Measurements from ENCODE around the gene COPG1.

DNA sequence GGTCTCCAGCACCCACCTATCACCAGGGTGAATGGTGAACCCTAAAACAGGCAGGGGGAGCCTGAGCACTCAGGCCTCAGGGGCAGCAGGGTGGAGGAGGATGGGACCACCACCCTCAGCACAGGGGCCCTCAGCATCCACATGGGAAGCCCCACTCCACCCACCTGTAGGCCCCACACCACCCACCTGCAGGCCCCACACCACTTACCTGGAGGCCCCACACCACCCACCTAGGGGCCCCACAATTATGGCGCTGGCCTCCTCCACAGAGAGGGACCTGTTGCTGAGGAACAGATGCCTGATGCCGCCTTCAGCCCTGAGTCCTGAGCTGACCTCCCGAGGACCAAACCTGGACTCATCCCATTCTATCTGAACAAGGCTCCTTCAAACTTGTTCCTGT is 76.0 kb downstream of the COPG1 start:
- TF ChIP-seq, protein P1, sequence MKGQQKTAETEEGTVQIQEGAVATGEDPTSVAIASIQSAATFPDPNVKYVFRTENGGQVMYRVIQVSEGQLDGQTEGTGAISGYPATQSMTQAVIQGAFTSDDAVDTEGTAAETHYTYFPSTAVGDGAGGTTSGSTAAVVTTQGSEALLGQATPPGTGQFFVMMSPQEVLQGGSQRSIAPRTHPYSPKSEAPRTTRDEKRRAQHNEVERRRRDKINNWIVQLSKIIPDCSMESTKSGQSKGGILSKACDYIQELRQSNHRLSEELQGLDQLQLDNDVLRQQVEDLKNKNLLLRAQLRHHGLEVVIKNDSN (IDR thresholded peaks at IDR 0.05) = no peak
- TF ChIP-seq TCF12 (IDR thresholded peaks at IDR 0.05; ENCODE audit: low read depth) (no peak), EGR1 (IDR thresholded peaks at IDR 0.05) (no peak), RAD21 (IDR thresholded peaks at IDR 0.05; ENCODE audit: low read depth) (no peak), YY1 (IDR thresholded peaks at IDR 0.05; ENCODE audit: low read depth) (no peak), TEAD4 (IDR thresholded peaks at IDR 0.05) (no peak), CREB1 (IDR thresholded peaks at IDR 0.05; ENCODE audit: low read depth) (no peak)
- TF ChIP-seq, protein P2, sequence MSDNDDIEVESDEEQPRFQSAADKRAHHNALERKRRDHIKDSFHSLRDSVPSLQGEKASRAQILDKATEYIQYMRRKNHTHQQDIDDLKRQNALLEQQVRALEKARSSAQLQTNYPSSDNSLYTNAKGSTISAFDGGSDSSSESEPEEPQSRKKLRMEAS (IDR thresholded peaks at IDR 0.05) = no peak
- TF ChIP-seq, protein P3, sequence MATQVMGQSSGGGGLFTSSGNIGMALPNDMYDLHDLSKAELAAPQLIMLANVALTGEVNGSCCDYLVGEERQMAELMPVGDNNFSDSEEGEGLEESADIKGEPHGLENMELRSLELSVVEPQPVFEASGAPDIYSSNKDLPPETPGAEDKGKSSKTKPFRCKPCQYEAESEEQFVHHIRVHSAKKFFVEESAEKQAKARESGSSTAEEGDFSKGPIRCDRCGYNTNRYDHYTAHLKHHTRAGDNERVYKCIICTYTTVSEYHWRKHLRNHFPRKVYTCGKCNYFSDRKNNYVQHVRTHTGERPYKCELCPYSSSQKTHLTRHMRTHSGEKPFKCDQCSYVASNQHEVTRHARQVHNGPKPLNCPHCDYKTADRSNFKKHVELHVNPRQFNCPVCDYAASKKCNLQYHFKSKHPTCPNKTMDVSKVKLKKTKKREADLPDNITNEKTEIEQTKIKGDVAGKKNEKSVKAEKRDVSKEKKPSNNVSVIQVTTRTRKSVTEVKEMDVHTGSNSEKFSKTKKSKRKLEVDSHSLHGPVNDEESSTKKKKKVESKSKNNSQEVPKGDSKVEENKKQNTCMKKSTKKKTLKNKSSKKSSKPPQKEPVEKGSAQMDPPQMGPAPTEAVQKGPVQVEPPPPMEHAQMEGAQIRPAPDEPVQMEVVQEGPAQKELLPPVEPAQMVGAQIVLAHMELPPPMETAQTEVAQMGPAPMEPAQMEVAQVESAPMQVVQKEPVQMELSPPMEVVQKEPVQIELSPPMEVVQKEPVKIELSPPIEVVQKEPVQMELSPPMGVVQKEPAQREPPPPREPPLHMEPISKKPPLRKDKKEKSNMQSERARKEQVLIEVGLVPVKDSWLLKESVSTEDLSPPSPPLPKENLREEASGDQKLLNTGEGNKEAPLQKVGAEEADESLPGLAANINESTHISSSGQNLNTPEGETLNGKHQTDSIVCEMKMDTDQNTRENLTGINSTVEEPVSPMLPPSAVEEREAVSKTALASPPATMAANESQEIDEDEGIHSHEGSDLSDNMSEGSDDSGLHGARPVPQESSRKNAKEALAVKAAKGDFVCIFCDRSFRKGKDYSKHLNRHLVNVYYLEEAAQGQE (IDR thresholded peaks at IDR 0.05; ENCODE audit: low read depth) = no peak
